Measurements from ENCODE around the gene UBL4B.

DNA sequence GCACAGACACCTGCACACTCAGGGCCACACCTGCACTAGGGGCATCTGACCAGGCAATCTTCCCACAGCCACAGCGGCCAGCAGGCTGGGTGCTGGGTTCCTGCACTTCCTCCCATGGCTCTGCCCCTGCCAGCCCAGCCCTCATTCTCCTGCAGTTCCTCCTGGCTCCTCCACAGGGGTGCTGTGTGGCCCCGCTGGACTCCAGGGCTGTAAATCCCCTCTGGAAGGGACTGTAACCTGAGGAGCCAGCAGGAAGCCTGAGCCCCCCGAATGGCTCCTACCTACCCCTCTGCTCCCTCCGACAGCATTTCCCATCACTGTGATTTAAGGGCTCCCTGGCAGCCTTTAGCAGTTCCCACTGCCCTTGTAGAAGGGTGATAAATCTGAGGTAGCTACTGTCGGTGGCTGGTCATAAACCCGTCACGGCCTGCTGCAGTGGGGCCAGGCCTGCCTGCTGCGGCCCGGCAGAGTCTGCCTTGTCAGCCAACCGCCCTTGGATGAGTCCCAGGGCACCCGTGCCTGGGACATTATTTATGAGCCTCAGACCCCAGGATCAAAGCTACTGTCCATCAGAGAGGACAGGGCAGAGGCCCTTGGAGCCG, 8.8 kb downstream of the UBL4B start:
- TF ChIP-seq CTCF (IDR thresholded peaks at IDR 0.05): no peak
- no peak for TF ChIP-seq EZH2 (IDR thresholded peaks at IDR 0.05; ENCODE audit: borderline replicate concordance, insufficient read depth, low read depth, low read length, poor library complexity, severe bottlenecking)
